Measurements from ENCODE around the gene INSR.
"Not testable (repeated sequence)": the region's sequence is repeated elsewhere in the genome, so short reads cannot be mapped to it uniquely, and the experiment has no call there.

Gene INSR

GRCh38 chr19:7191946-7192691 is 102.1 kb downstream of the INSR start:
- DNase-seq = peak; percentile 17

GRCh38 chr19:7188698-7189629 is 105.2 kb downstream of the INSR start:
- no peak for DNase-seq

- no peak for DNase-seq
Observed at GRCh38 chr19:7187605-7188339, 106.4 kb downstream of the INSR start.

DNA sequence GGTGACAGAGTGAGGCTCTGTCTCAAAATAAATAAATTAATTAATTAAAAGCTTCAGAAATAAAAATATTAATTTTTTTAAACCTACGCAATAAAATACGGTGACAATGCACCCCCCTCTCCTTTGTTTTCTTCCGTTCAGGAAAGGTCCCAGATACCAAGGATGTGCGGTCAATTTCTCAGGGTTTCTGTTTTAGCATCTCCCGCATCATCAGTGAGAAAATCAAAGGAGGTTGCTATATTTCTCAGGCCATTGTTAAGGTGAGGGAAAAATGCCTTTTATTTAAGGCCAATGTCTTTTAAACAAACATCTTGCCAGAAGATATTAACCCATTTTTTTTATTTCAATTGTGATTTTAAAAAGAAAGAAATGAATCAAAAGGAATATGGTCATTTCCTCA is 111.7 kb downstream of the INSR start:
- no peak for DNase-seq

- no peak for DNase-seq
Observed at GRCh38 chr19:7179917-7180306, 114.3 kb downstream of the INSR start.

DNA sequence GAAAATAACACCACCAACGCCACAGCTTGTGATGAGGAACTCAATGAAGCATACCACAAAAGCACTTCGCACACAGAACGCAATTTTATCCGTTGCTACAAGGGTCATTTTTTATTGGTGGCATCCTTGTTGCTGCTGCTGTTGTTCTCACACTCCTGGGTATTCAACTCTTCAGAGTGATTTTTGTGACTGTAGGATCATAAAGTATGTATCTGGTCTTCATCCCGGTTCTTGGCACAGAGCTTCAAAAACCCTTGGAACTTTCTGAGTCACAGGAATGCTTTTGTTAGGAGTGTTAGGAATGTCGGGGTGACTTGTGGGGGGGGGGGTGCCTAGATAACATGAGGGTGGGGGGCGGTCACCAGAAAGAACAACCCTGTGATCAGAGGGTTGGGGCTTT is 116.3 kb downstream of the INSR start:
- no peak for DNase-seq

DNA sequence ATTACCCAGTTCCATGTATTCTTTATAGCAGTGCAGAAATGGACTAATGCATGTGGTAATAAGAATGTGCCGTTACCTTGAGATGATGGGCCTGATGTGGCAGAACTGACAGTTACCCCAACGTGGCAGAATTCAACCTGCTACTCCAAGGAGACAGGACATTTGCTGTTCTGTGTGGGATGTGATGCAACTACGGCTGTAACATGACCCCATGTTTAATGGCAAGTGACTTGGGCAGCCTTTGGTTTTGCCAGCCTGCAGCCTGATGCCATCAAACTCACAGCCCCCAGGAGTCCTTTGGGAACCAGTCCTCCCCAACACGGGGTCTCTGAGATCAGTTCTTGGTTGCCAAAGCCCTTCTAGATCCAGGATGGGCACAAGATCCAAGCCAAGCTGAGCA is 117.4 kb downstream of the INSR start:
- DNase-seq = no peak

GRCh38 chr19:7172794-7173193 is 121.4 kb downstream of the INSR start:
- no peak for DNase-seq

DNA sequence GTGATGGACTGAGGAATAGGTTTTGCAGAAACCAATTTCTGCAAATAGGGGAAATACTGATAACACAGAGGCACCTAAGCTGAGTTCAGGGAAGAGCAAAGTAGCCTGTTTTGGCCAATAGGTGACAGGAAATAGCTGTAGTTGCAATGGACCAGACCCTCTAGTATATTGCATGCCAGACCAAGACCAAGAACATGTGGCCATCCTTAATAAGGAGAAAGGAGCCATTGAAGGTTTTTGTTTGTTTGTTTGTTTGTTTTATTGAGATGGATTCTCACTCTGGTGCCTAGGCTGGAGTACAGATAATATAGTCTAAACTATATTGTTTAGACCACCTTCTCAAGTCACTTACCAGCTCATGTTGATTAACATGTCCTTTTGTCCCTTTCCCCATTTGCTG is 123.2 kb downstream of the INSR start:
- DNase-seq = no peak

DNA sequence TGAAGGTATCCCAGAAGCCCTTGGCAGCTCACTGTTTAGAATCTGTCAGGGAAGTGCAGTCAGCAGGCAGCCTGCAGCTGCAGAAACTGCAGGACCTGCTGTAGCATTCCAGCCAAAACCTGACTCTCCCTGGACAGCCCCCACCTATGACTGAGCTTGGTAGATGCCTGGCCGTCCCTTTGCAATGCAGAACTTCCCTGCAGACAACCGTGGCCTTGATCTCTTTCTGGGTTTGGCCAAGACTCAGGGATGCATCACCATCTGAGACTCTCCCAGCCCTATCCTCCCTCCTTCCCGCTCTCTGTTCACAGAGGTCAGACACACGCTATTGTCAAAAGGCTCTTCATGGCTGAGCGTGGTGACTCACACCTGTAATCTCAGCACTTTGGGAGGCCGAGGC is 125.3 kb downstream of the INSR start:
- DNase-seq = no peak

DNA sequence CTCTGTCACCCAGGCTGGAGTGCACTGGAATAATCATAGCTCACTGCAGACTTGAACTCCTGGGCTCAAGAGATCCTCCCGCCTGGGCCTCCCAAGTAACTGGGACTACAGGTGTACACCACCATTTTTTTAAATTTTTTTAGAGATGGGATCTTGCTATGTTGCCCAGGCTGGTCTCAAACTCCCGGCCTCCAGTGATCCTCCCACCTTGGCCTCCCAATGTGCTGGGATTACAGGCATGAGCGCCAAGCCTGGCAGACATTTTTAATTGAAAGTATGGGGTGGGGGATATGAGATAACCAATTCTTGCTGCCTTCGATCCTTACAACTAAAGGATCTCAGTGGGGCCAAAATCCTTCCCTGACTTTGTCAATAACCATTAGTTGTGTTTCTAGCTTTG is 132.9 kb downstream of the INSR start:
- no peak for DNase-seq

DNA sequence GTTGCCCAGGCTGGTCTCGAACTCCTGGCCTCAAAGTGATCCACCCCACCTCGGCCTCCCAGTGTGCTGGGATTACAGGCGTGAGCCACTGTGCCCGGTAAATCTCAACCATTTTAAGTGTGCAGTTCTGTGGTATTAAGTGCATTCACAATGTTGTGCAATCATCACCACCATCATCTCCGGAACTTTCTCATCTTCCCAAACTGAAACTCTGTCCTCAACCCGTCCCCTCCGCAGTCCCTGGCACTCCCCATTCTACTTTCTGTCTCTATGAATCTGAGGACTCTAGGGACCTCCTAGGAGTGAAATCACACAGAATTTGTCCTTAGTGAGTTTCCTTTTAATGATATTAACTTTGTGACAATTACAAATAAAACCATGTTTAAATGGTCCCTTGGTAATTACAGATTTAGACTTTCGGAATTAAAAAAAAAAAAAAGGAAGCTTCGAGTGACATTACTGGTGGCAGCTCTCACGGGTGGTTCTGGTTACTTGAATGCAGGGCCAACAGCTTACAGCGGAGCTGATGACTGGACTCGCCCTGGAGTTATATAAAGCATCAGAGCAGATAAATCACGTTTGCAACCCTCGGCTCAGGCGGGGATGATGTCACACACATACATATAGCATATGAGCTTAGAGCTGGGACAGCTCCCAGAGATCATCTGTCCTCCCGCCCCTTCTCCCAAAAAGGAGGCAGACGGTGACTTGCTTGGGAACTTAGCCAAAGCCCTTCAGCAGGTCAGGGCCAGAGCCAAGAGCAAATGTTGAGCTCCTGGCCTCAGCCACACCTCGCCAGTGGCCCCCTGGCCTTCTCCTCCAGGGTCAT is 134.9 kb downstream of the INSR start:
- no peak for DNase-seq

- DNase-seq = no peak
Observed at GRCh38 chr19:7153022-7153421, 141.2 kb downstream of the INSR start.

- DNase-seq = no peak
Observed at GRCh38 chr19:7152568-7152967, 141.6 kb downstream of the INSR start.

DNA sequence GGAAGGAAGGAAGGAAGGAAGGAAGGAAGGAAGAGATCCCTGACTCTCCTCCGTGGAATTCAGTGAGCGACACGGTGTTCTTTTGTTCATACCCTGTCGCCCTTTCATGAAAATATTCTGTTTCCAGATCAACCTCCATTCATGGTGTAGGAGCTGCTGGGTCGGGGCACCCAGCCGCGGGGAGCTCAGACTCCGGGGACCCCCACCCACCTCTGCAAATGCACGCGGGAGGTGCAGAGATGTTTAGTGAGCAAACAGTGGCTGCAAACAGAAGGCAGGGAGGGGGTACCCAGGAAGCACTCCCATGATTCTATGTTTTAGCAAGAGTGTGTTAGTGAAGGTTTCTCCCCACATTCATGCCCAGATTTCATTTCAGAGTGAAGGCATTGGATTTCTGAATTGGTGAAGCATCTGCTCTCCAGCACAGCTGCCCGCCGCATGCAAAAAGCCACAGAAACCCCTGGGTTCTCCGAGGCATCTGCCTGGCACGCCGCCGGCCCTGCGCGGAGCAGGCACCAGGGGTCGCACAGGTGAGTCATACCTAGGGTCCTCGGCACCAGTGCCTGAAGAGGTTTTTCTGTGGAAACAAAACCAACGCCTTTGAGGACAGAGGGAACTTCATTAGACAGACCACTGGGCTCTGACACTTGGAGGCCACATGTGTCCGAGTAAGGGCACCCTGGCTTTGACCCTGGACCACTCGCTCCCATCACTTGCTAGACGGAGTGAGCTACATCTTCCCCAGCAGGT is 144.1 kb downstream of the INSR start:
- no peak for DNase-seq

DNA sequence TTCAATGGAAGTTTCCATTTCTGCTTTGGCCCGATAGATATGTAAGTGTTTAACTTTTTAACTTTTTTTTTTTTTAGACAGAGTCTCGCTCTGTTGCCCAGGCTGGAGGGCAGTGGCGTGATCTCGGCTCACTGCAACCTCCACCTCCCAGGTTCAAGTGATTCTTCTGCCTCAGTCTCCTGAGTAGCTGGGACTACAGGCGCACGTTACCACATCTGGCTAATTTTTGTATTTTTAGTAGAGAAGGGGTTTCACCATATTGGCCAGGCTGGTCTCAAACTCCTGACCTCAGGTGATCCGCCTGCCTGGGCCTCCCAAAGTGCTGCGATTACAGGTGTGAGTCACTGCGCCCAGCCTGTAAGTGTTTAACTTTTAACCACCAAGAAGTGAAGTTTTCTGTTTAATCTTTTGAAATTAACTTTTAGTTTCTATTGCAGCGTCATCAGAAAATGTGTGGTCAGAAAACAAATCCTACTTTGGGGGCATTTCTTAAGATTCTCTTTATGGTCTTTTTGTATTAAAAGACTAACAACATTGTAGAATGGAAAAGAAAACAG is 147.0 kb downstream of the INSR start:
- not testable (repeated sequence) for DNase-seq

DNA sequence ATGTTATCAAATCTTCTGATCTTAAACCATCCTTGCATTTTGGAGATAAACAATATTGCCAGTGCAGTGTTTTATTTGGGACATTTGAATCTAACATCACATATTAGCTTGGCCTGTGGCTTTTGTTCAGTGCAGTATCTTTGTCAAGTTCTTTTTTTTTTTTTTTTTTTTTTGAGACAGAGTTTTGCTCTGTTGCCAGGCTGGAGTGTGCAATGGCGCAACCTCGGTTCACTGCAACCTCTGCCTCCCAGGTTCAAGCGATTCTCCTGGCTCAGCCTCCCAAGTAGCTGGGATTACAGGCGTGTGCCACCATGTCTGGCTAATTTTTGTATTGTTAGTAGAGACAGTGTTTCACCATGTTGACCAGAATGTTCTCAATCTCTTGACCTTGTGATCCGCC is 148.1 kb downstream of the INSR start:
- DNase-seq = not testable (repeated sequence)

DNA sequence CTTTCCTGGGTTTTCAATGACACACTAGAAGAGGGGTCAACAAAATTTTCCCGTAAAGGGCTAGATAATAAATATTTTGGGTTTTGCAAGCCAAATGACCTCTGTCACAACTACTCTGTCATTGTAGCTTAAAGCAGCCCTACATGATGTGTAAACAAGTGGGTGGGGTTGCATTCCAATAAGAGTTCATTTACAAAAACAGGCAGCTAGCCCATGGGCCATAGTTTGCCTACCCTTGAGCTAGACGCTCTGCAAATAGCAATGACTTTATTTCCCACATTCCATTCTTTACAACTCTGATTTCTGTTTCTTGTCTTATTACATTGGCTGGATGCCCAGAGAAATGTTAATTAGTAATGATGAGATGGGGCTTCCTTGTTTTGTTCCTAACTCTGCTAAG is 148.7 kb downstream of the INSR start:
- DNase-seq = no peak

- DNase-seq = no peak
Observed at GRCh38 chr19:7142771-7143170, 151.4 kb downstream of the INSR start.

DNA sequence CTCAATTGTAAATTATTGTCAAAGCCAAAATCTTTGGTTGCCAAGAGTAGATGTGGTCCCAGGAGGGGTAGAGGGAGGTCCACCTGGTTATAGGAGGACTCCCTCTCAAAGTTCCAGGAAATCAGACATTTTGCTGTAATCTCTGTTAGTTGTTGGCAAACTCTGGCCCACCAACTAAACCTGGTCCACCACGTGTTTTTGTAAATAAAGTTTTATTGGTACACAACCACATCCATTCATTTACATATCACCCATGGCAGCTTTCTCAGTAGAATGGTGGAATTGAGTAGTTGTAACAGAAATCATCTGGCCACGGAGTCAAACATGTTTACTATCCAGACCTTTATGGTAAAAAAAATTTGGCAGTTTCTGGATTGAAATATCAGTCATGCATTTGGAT is 154.1 kb downstream of the INSR start:
- DNase-seq = no peak

GRCh38 chr19:7139095-7139494 is 155.1 kb downstream of the INSR start:
- DNase-seq = no peak

Data from T-helper 9 cell (primary cell).